ENCODE measurements around the gene DNAJB11.

DNA sequence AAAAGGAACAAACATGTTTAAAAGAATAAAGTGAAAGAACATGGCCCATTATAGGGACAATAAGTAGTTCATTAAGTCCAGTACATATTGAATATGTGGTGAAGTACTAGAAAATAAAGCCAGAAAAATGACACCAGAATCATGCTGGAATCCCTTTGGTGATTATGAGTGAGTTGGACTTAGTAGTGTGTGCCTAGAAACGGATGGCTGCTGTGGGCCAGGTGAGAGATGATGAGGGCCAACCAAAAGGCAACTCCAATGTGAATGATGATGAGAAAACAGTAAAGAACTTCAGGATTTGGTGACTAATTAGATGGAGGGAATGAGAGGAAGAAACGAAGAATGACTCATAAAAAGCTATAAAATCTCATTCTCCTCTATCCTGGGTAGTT lies 29.7 kb upstream of the DNAJB11 start:
- TF ChIP-seq CTCF (IDR thresholded peaks at IDR 0.05), result no peak
- no peak for TF ChIP-seq EP300 (IDR thresholded peaks at IDR 0.05)

Data from tibial nerve (tissue), 4 donors.